ENCODE results near the gene TLNRD1.
A peak's percentile ranks its signal among the peaks of the same experiment; 100 is the strongest.

The TLNRD1 gene

DNA sequence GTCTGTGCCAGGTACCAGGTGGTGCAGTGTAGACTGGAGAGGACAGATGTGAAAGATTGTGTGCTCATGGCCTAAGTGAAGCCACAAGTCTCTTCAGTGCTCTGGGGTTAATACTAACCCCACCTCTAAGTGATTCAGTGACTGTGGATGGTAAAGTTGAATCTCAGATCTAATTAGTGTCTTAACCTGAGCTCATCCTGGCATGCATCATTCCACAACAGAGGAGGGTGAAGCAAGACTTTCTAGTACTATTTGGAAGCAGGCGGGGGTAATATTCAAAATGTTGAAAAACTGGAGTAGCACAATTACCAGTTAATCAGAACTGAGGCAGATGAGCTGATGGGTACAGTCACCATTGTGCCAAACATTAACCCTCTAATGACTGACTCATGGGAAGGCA is 8.3 kb upstream of the TLNRD1 start:
- H3K4me2 ChIP-seq (ENCODE audit: low read length): no peak overlapping the region
- TF ChIP-seq, protein P1, sequence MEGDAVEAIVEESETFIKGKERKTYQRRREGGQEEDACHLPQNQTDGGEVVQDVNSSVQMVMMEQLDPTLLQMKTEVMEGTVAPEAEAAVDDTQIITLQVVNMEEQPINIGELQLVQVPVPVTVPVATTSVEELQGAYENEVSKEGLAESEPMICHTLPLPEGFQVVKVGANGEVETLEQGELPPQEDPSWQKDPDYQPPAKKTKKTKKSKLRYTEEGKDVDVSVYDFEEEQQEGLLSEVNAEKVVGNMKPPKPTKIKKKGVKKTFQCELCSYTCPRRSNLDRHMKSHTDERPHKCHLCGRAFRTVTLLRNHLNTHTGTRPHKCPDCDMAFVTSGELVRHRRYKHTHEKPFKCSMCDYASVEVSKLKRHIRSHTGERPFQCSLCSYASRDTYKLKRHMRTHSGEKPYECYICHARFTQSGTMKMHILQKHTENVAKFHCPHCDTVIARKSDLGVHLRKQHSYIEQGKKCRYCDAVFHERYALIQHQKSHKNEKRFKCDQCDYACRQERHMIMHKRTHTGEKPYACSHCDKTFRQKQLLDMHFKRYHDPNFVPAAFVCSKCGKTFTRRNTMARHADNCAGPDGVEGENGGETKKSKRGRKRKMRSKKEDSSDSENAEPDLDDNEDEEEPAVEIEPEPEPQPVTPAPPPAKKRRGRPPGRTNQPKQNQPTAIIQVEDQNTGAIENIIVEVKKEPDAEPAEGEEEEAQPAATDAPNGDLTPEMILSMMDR (IDR thresholded peaks at IDR 0.05; ENCODE audit: low read length): no peak
- no peak for TF ChIP-seq EZH2 (IDR thresholded peaks at IDR 0.05; ENCODE audit: borderline replicate concordance, low read length)

DNA sequence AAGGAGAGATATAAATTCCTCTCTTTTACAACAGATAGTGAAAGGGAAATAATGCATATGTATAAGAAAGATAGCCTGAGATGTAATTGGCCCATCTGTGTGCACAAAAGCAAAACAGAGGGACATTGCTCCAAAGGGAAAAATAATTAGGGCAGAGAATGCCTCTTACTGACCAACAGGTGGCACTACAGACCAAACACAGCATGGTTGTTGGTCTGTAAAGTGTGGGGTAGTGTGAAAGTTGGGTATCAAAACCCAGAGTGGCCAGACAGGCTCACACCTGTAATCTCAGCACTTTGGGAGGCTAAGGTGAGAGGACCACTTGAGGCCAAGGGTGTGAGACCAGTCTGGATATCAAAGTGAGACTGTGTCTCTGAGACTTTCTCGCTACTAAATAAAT is 4.5 kb upstream of the TLNRD1 start:
- Histone ChIP-seq H3K79me2 (ENCODE audit: insufficient read depth, low read length) (no peaks in the 10 kb centered on the region), H3K27me3 (ENCODE audit: insufficient read depth, low read length) (no peaks in the 10 kb centered on the region), H3K9me2 (ENCODE audit: low read depth, low read length) (no peaks in the 10 kb centered on the region), H2AFZ (ENCODE audit: low read length) (no peak overlapping the region), H3K9ac (ENCODE audit: low read length) (no peak overlapping the region), H3K4me2 (ENCODE audit: low read length) (no peak overlapping the region), H3K4me3 (ENCODE audit: low read depth, low read length, poor library complexity, severe bottlenecking) (no peak overlapping the region), H3K36me3 (ENCODE audit: insufficient read depth, low read length) (no peaks in the 10 kb centered on the region), H3K4me1 (ENCODE audit: insufficient read depth, low read length, severe bottlenecking) (peaks cover 14% of the 10 kb centered on the region), H3F3A (ENCODE audit: insufficient read depth, low read length) (0 out of 2 replicates have a peak, but pooled peaks cover 3% of the 10 kb centered on the region), H3K27ac (ENCODE audit: low read depth, low read length, poor library complexity, severe bottlenecking) (no peak overlapping the region), H3K9me3 (ENCODE audit: low read length) (no peaks in the 10 kb centered on the region), H4K20me1 (ENCODE audit: insufficient read depth, low read length) (no peaks in the 10 kb centered on the region)
- TF ChIP-seq EZH2 (IDR thresholded peaks at IDR 0.05; ENCODE audit: borderline replicate concordance, low read length): no peak
- TF ChIP-seq, protein P1 (IDR thresholded peaks at IDR 0.05; ENCODE audit: low read length): peak; percentile 52; the same call in 1 of the 2 replicates

More for the DNA sequence above, 8.3 kb upstream of the TLNRD1 start:
- Histone ChIP-seq H3K36me3 (ENCODE audit: insufficient read depth, low read length) (no peaks in the 10 kb centered on the region), H3K9ac (ENCODE audit: low read length) (no peak overlapping the region), H3K79me2 (ENCODE audit: insufficient read depth, low read length) (peaks cover 19% of the 10 kb centered on the region), H4K20me1 (ENCODE audit: insufficient read depth, low read length) (no peaks in the 10 kb centered on the region), H3K4me1 (ENCODE audit: insufficient read depth, low read length, severe bottlenecking) (peaks cover 33% of the 10 kb centered on the region), H3K4me3 (ENCODE audit: low read depth, low read length, poor library complexity, severe bottlenecking) (no peak overlapping the region), H3K27me3 (ENCODE audit: insufficient read depth, low read length) (no peaks in the 10 kb centered on the region), H3F3A (ENCODE audit: insufficient read depth, low read length) (no peaks in the 10 kb centered on the region), H3K9me3 (ENCODE audit: low read length) (no peaks in the 10 kb centered on the region), H2AFZ (ENCODE audit: low read length) (no peak overlapping the region), H3K9me2 (ENCODE audit: low read depth, low read length) (no peaks in the 10 kb centered on the region), H3K27ac (ENCODE audit: low read depth, low read length, poor library complexity, severe bottlenecking) (no peak overlapping the region)

DNA sequence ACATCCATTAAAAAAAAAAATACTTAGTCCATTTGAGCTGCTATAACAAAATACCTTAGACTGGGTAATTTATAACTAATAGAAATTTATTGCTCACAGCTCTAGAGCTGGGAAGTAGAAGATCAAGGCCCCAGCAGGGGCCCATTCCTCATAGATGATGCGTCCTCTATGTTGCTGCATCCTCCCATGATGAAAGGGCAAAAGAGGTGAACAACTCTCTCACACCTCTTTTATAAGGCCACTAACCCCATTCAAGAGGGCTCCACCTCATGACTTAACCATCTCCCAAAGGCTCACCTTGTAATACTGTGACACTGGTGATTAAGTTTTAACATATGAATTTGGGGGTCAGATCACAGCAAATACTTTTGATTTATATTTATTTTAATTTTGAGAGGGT is 3.0 kb upstream of the TLNRD1 start:
- Histone ChIP-seq H3F3A (ENCODE audit: insufficient read depth, low read length) (0 out of 2 replicates have a peak, but pooled peaks cover 3% of the 10 kb centered on the region), H3K79me2 (ENCODE audit: insufficient read depth, low read length) (no peaks in the 10 kb centered on the region), H3K4me1 (ENCODE audit: insufficient read depth, low read length, severe bottlenecking) (peaks cover 20% of the 10 kb centered on the region), H3K4me3 (ENCODE audit: low read depth, low read length, poor library complexity, severe bottlenecking) (no peak overlapping the region), H4K20me1 (ENCODE audit: insufficient read depth, low read length) (no peaks in the 10 kb centered on the region), H3K4me2 (ENCODE audit: low read length) (no peak overlapping the region), H2AFZ (ENCODE audit: low read length) (no peak overlapping the region), H3K36me3 (ENCODE audit: insufficient read depth, low read length) (peaks cover 4% of the 10 kb centered on the region), H3K27me3 (ENCODE audit: insufficient read depth, low read length) (no peaks in the 10 kb centered on the region), H3K9me3 (ENCODE audit: low read length) (no peaks in the 10 kb centered on the region), H3K9ac (ENCODE audit: low read length) (no peak overlapping the region), H3K9me2 (ENCODE audit: low read depth, low read length) (no peaks in the 10 kb centered on the region), H3K27ac (ENCODE audit: low read depth, low read length, poor library complexity, severe bottlenecking) (no peak overlapping the region)
- TF ChIP-seq, protein P1 (IDR thresholded peaks at IDR 0.05; ENCODE audit: low read length): no peak

Measured in OCI-LY1 (cell line).